HCT116 (cell line): ENCODE data around the gene RARB. TPM values are rescaled to one million over a fixed set of nuclear protein-coding genes. Genes with fewer than 3 reads are reported as not detected.

Source experiments
- ATAC-seq: fragments of 200-7000 bp; cut with Tn5 transposase; 2 replicates; pipeline ENCODE4 v1.9.1; 2020; ENCODE audit warnings: mild to moderate bottlenecking, moderate library complexity
- BruUV-seq: library from RNA; stranded (reverse); fragments of 400-500 nt; replicated peaks from 2 replicates; lab custom pipeline; 2021; lab: Mats Ljungman, UMichigan
- CTCF ChIA-PET: fragments of 300-600 bp; sonication (Branson Sonifier 250); formaldehyde crosslinking; loops from one replicate; lab custom pipeline; 2021; ENCODE audit warnings: antibody characterized with exemption; lab: Charles Lee
- POLR2A ChIA-PET: fragments of 300-600, 350-600 bp; sonication (Branson Sonifier 250); formaldehyde crosslinking; loops from one replicate; lab custom pipeline; 2021; ENCODE audit warnings: antibody characterized with exemption; lab: Charles Lee
- RAD21 ChIA-PET, 2 experiments: fragments of 300-600 bp; sonication (Branson Sonifier 250); formaldehyde crosslinking; loops; one replicate each; lab custom pipeline; 2023; ENCODE audit warnings: low total read pairs in 2 of 2; ENCODE audit not compliant: uncharacterized antibody in 2 of 2, unreplicated experiment in 2 of 2, low non-redundant PET in 1 of 2; lab: Charles Lee
- DNase-seq: peaks from one replicate; pipeline ENCODE4 v3.0.0-alpha.2; 2010; ENCODE audit warnings: low read depth, low spot score
- H2AFZ ChIP-seq: fragments of 200-600 bp; shearing (Covaris generic), sonication (generic); 2 replicates; pipeline ENCODE4 v1.6.1; 2017; ENCODE audit warnings: low read depth, mixed run types, mixed read lengths, antibody characterized with exemption, low read length; ENCODE audit not compliant: poor library complexity, severe bottlenecking
- H3K27ac ChIP-seq: 2 replicates; pipeline ENCODE4 v1.5.1; 2012; ENCODE audit warnings: low read depth, low read length
- H3K27me3 ChIP-seq: fragments of 200-600 bp; sonication (generic); 2 replicates; pipeline ENCODE4 v1.6.1; 2016; ENCODE audit warnings: mixed run types, low read length, mixed read lengths; ENCODE audit not compliant: insufficient read depth
- H3K36me3 ChIP-seq, 2 experiments: fragments of 200-500 bp in 1 of 2; fragments of 200-600 bp in 1 of 2; sonication (Bioruptor generic) in 1 of 2; sonication (generic) in 1 of 2; 2 replicates each; pipeline versions ENCODE4 v1.5.1 to v1.6.1; 2014 to 2016; ENCODE audit warnings: low read length in 2 of 2, inconsistent platforms in 1 of 2, mixed read lengths in 1 of 2, mixed run types in 1 of 2; ENCODE audit not compliant: insufficient read depth in 2 of 2, control insufficient read depth in 1 of 2
- H3K4me1 ChIP-seq, 2 experiments: fragments of 200-600 bp in 1 of 2; sonication (generic) in 1 of 2; 2 replicates each; pipeline versions ENCODE4 v1.5.1 to v1.6.1; 2012 to 2017; ENCODE audit warnings: low read length in 2 of 2, inconsistent platforms in 1 of 2, mild to moderate bottlenecking in 1 of 2, mixed read lengths in 1 of 2, mixed run types in 1 of 2, moderate library complexity in 1 of 2; ENCODE audit not compliant: insufficient read depth in 2 of 2, control insufficient read depth in 1 of 2
- H3K4me2 ChIP-seq: fragments of 200-600 bp; sonication (generic); 2 replicates; pipeline ENCODE4 v1.6.1; 2017; ENCODE audit warnings: mixed run types, low read length, mixed read lengths
- H3K4me3 ChIP-seq, 2 experiments: fragments of 200-600 bp in 1 of 2; sonication (generic) in 1 of 2; replicated peaks in 1 of 2; 2 replicates each; pipeline ENCODE4 v1.5.1; 2011 to 2016; ENCODE audit warnings: low read length in 2 of 2, control low read depth in 1 of 2, low read depth in 1 of 2, mild to moderate bottlenecking in 1 of 2, mixed read lengths in 1 of 2, mixed run types in 1 of 2
- H3K79me2 ChIP-seq: fragments of 200-600 bp; sonication (generic); 2 replicates; pipeline ENCODE4 v1.6.1; 2017; ENCODE audit warnings: mild to moderate bottlenecking, mixed run types, low read length, moderate library complexity, mixed read lengths; ENCODE audit not compliant: insufficient read depth
- H3K9ac ChIP-seq: fragments of 200-600 bp; sonication (generic); 2 replicates; pipeline ENCODE4 v1.6.1; 2016; ENCODE audit warnings: low read length, mixed read lengths
- H3K9me2 ChIP-seq: fragments of 200-600 bp; sonication (generic), shearing (Covaris generic); 2 replicates; pipeline ENCODE4 v1.6.1; 2017; ENCODE audit warnings: mixed run types, mild to moderate bottlenecking, moderate library complexity; ENCODE audit not compliant: insufficient read depth
- H3K9me3 ChIP-seq, 2 experiments: fragments of 200-500 bp in 1 of 2; fragments of 200-600 bp in 1 of 2; sonication (Bioruptor generic) in 1 of 2; sonication (generic) in 1 of 2; 2 replicates each; pipeline ENCODE4 v1.6.1; 2014 to 2017; ENCODE audit warnings: low read length in 2 of 2, mixed read lengths in 2 of 2, inconsistent platforms in 1 of 2, low read depth in 1 of 2, mild to moderate bottlenecking in 1 of 2, mixed run types in 1 of 2, moderate library complexity in 1 of 2; ENCODE audit not compliant: control insufficient read depth in 1 of 2, insufficient read depth in 1 of 2
- H4K20me1 ChIP-seq: fragments of 200-600 bp; sonication (generic), shearing (Covaris generic); 2 replicates; pipeline ENCODE4 v1.6.1; 2017; ENCODE audit warnings: mixed run types, mild to moderate bottlenecking, moderate library complexity; ENCODE audit not compliant: insufficient read depth
- CEBPB ChIP-seq: IDR thresholded peaks from 2 replicates; pipeline ENCODE4 v1.6.1; 2012; ENCODE audit warnings: low read depth
- REST ChIP-seq: IDR thresholded peaks from 2 replicates; pipeline ENCODE4 v1.6.1; 2012; ENCODE audit warnings: low read depth
- TCF7L2 ChIP-seq: IDR thresholded peaks from 2 replicates; pipeline ENCODE4 v1.7.0; 2011; ENCODE audit warnings: borderline replicate concordance, inconsistent platforms; ENCODE audit not compliant: insufficient read depth, insufficient read length; ENCODE audit errors: extremely low read depth
- ZBTB33 ChIP-seq: IDR thresholded peaks from 2 replicates; pipeline ENCODE4 v1.6.1; 2011; ENCODE audit warnings: mild to moderate bottlenecking, low read length, moderate library complexity; ENCODE audit not compliant: insufficient replicate concordance; ENCODE audit errors: extremely low read depth
- ZFX ChIP-seq: fragments of 450-650 bp; IDR thresholded peaks from 2 replicates; pipeline ENCODE4 v1.6.1; 2017
- ZNF274 ChIP-seq: fragments of 200-500 bp; sonication (Bioruptor generic); IDR thresholded peaks from 2 replicates; pipeline ENCODE4 v1.6.1; 2014; ENCODE audit warnings: mild to moderate bottlenecking, low read depth, low read length, inconsistent platforms
- intact Hi-C: fragments of 100-400 bp; cut with micrococcal nuclease; formaldehyde crosslinking; loops from 2 replicates; pipeline ENCODE4 v1.10.0; 2022
- total RNA-seq: library from RNA; stranded (reverse); gene quantifications from one replicate; pipeline ENCODE4 v1.2.1, GENCODE V29; 2021; ENCODE audit not compliant: unreplicated experiment
- TF ChIP-seq, protein P1 (sequence below): IDR thresholded peaks from 2 replicates; pipeline ENCODE4 v1.6.1; 2012
- TF ChIP-seq, protein P2 (sequence below): IDR thresholded peaks from 2 replicates; pipeline ENCODE4 v1.6.1; 2012

Gene RARB
- total RNA-seq, 1 experiment from 2014 or later = not detected

GRCh38 chr3:25462495-25462894, 34.4 kb downstream of the RARB start:
- H3K36me3 ChIP-seq = no peaks in the 10 kb centered on the region
- TF ChIP-seq CEBPB = no peak
- TF ChIP-seq ZNF274 = no peak
- TF ChIP-seq, protein P1, sequence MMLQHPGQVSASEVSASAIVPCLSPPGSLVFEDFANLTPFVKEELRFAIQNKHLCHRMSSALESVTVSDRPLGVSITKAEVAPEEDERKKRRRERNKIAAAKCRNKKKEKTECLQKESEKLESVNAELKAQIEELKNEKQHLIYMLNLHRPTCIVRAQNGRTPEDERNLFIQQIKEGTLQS = no peak
- no peak for TF ChIP-seq TCF7L2
- TF ChIP-seq, protein P2, sequence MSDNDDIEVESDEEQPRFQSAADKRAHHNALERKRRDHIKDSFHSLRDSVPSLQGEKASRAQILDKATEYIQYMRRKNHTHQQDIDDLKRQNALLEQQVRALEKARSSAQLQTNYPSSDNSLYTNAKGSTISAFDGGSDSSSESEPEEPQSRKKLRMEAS = no peak
- TF ChIP-seq REST = no peak
- TF ChIP-seq ZBTB33 = no peak
- no peak for TF ChIP-seq ZFX
- no peaks in the 10 kb centered on the region for H4K20me1 ChIP-seq
- ChIA-PET CTCF (no interaction called here), RAD21 (no interaction called here), POLR2A (no interaction called here)
- no peaks in the 10 kb centered on the region for H3K9me3 ChIP-seq
- no peaks in the 10 kb centered on the region; a peak in 1 of 4 replicates for H3K4me1 ChIP-seq
- H3K27me3 ChIP-seq = no peaks in the 10 kb centered on the region
- no peaks in the 10 kb centered on the region for H3K9me2 ChIP-seq
- H2AFZ ChIP-seq = no peak overlapping the region
- DNase-seq = no peak
- H3K9ac ChIP-seq = no peak overlapping the region
- H3K4me2 ChIP-seq = no peak overlapping the region
- no peaks in the 10 kb centered on the region for H3K79me2 ChIP-seq
- intact Hi-C loops = no loop called here
- BruUV-seq = no TSS peak
- H3K27ac ChIP-seq = no peak overlapping the region
- no peak for ATAC-seq
- H3K4me3 ChIP-seq = no peak overlapping the region
